Measurements from ENCODE around the gene ADIG.

ADIG gene

DNA sequence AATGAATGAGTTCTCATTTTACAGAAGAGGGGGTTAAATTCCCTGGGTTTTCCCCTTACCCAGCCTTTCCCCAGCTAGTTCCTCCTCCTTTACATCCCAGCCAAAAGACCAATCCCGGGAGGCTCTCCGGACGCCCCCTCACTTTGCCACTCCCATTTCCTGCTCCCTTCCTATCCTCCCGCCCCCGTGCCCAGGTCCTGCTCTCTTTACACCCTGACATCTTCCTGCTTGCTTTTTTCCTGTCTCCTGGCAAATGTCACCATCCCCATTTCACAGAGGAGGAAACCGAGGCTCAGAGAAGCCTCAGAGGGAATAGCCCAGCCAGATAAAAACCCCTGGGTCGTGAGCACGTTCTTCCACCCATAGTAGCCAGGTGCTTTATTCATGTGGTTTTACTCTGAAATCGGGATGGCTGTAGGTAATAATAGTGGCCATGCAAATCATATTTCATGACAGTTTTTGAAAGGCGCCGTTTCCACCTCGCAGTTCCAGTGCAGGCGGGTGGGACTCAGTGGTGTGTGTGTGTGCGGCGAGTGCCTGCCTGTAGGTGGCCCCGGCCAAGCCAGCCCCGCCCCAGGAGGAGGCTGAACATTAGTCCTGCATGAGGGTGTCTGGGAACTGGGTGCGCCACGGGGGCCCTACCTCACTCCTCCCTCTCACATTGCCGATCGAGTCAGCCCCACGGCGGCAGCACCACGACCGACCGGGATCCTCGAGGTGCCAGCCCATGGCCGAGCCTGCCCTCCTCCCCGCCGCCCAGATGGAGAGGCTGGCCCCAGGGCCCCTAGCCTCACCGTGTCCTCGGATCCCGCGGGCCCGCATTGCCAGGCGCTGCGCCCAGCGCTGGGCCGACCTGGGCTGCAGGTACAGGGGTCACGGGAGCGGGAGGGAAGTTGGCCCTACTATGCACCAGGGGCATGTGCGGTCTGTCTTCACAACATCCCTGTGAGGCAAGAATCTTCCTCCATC is 20.5 kb downstream of the ADIG start, which contains the start of gene ARHGAP40:
ARHGAP40 (plus strand) TSS at position 594 of the 969 bp plus-strand sequence.
- Histone ChIP-seq H3K9ac (no peak within 1 kb of the TSS), H3K36me3 (ENCODE audit: insufficient read depth) (no peaks in the 10 kb centered on the region), H3K4me3 (IDR thresholded peaks at IDR 0.05; ENCODE audit: insufficient read depth, low read depth, low read length) (no peak within 1 kb of the TSS), H3K79me2 (ENCODE audit: insufficient read depth, low read depth) (no peaks in the 10 kb centered on the region), H3K27me3 (ENCODE audit: insufficient read depth, low read depth) (0 out of 2 replicates have a peak, but pooled peaks cover 5% of the 10 kb centered on the region), H3K4me1 (ENCODE audit: low read depth, poor library complexity, severe bottlenecking) (no peaks in the 10 kb centered on the region), H2AFZ (ENCODE audit: low read depth) (no peak within 1 kb of the TSS), H3K27ac (no peak within 1 kb of the TSS), H4K20me1 (ENCODE audit: insufficient read depth) (no peaks in the 10 kb centered on the region), H3K4me2 (no peak within 1 kb of the TSS)
- TF ChIP-seq, protein P1, sequence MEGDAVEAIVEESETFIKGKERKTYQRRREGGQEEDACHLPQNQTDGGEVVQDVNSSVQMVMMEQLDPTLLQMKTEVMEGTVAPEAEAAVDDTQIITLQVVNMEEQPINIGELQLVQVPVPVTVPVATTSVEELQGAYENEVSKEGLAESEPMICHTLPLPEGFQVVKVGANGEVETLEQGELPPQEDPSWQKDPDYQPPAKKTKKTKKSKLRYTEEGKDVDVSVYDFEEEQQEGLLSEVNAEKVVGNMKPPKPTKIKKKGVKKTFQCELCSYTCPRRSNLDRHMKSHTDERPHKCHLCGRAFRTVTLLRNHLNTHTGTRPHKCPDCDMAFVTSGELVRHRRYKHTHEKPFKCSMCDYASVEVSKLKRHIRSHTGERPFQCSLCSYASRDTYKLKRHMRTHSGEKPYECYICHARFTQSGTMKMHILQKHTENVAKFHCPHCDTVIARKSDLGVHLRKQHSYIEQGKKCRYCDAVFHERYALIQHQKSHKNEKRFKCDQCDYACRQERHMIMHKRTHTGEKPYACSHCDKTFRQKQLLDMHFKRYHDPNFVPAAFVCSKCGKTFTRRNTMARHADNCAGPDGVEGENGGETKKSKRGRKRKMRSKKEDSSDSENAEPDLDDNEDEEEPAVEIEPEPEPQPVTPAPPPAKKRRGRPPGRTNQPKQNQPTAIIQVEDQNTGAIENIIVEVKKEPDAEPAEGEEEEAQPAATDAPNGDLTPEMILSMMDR (conservative IDR thresholded peaks at IDR 0.05; ENCODE audit: low read depth, low read length): no peak

DNA sequence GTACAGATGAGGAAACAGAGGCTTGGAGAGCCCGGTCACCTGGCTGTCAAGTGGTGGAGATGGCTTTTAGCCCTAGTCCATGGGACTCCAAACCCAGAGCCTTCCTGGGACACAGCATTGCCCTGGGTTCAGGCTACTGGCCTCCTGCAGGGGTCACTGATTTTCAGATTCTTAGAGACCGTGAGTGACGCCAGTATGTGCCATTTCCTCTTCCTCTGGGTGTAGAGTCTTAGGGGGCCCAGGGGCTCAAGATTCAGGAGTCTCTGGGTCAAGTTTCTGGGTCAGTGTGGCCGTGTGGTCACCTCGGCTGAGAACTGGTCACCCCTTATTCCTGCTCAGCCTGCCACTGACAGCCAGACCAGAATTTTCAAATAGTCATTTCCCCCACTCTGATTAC is 21.2 kb downstream of the ADIG start:
- Histone ChIP-seq H3K27me3 (ENCODE audit: insufficient read depth, low read depth) (0 out of 2 replicates have a peak, but pooled peaks cover 5% of the 10 kb centered on the region), H3K4me3 (IDR thresholded peaks at IDR 0.05; ENCODE audit: insufficient read depth, low read depth, low read length) (no peak overlapping the region), H3K4me2 (no peak overlapping the region), H3K9ac (no peak overlapping the region), H4K20me1 (ENCODE audit: insufficient read depth) (no peaks in the 10 kb centered on the region), H3K4me1 (ENCODE audit: low read depth, poor library complexity, severe bottlenecking) (no peaks in the 10 kb centered on the region), H3K79me2 (ENCODE audit: insufficient read depth, low read depth) (no peaks in the 10 kb centered on the region), H2AFZ (ENCODE audit: low read depth) (no peak overlapping the region), H3K36me3 (ENCODE audit: insufficient read depth) (no peaks in the 10 kb centered on the region), H3K27ac (no peak overlapping the region)
- TF ChIP-seq, protein P1 (conservative IDR thresholded peaks at IDR 0.05; ENCODE audit: low read depth, low read length): no peak

DNA sequence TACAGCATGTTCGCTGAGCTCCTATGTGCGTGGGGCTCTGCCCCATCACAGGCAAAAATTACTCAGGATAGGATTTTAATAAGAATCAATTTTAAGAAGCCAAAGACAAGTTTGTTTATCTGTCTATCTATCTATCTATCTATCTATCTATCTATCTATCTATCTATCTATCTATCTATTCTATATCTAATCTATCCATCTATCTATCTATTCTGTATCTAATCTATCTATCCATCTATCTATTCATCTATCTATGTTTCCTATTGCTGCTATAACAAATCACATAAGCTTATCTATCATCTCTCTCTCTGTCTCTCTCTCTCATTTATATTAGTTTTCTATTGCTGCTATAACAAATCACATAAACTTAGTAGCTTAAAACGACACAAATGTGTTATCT is 22.3 kb downstream of the ADIG start:
- Histone ChIP-seq H2AFZ (ENCODE audit: low read depth) (no peak overlapping the region), H3K4me2 (no peak overlapping the region), H3K79me2 (ENCODE audit: insufficient read depth, low read depth) (no peaks in the 10 kb centered on the region), H3K27ac (no peak overlapping the region), H4K20me1 (ENCODE audit: insufficient read depth) (no peaks in the 10 kb centered on the region), H3K9ac (no peak overlapping the region), H3K36me3 (ENCODE audit: insufficient read depth) (no peaks in the 10 kb centered on the region), H3K4me1 (ENCODE audit: low read depth, poor library complexity, severe bottlenecking) (no peaks in the 10 kb centered on the region), H3K4me3 (IDR thresholded peaks at IDR 0.05; ENCODE audit: insufficient read depth, low read depth, low read length) (no peak overlapping the region), H3K27me3 (ENCODE audit: insufficient read depth, low read depth) (0 out of 2 replicates have a peak, but pooled peaks cover 5% of the 10 kb centered on the region)
- TF ChIP-seq, protein P1 (conservative IDR thresholded peaks at IDR 0.05; ENCODE audit: low read depth, low read length): no peak

DNA sequence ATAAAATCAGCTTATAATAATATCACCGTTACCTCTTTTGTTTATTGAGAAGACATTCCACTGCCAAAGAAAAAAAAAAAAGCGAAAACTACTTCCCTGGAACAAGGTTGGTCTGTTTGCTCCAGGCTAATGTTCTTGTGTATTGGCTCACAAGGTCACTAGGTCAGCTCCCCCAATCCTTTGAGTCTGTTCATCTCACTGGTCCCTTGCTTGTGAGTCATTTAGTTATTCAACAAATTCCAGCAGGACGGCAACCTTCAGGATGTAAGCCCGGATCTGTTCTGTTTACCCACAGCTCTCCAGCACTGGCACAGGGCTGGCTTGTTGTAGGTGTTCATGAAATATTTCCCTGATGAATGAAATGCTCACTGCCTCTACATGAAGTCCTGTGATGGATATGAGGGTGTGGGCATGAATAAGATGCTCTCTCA is 23.9 kb downstream of the ADIG start:
- Histone ChIP-seq H3K79me2 (ENCODE audit: insufficient read depth, low read depth) (no peaks in the 10 kb centered on the region), H2AFZ (ENCODE audit: low read depth) (no peak overlapping the region), H4K20me1 (ENCODE audit: insufficient read depth) (no peaks in the 10 kb centered on the region), H3K4me3 (IDR thresholded peaks at IDR 0.05; ENCODE audit: insufficient read depth, low read depth, low read length) (no peak overlapping the region), H3K27me3 (ENCODE audit: insufficient read depth, low read depth) (0 out of 2 replicates have a peak, but pooled peaks cover 5% of the 10 kb centered on the region), H3K9ac (no peak overlapping the region), H3K36me3 (ENCODE audit: insufficient read depth) (no peaks in the 10 kb centered on the region), H3K4me1 (ENCODE audit: low read depth, poor library complexity, severe bottlenecking) (no peaks in the 10 kb centered on the region), H3K4me2 (no peak overlapping the region), H3K27ac (no peak overlapping the region)
- TF ChIP-seq, protein P1 (conservative IDR thresholded peaks at IDR 0.05; ENCODE audit: low read depth, low read length): no peak
